HG02884 (cell line): ENCODE data around the gene FASTKD3.

Experiments used
- ATAC-seq: cut with Tn5 transposase; IDR thresholded peaks from one replicate; pipeline ENCODE4 v1.9.1; 2021; ENCODE audit warnings: mild to moderate bottlenecking, moderate library complexity; ENCODE audit not compliant: unreplicated experiment

Gene FASTKD3

GRCh38 chr5:7881091-7881490 is 12.3 kb upstream of the FASTKD3 start:
- ATAC-seq, result no peak

GRCh38 chr5:7878381-7878873 is 9.6 kb upstream of the FASTKD3 start:
- peak; percentile 98 for ATAC-seq

DNA sequence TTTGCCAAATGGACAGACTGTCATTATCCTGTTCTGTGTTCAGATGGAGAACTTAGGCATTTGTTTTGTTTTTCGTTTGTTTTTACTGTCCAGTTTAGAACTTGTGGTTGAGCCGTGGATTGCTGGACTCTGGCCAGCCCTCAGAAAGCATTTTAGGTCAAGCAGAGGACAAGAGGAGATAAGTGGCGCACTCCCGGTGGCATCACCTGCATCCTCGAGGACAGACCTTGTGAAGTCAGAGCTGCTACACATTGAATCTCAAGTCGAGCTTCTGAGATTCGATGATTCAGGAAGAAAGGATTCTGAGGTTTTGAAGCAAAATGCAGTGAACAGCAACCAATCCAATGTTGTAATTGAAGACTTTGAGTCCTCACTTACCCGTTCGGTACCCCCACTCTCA is 9.0 kb upstream of the FASTKD3 start:
- ATAC-seq, result no peak

DNA sequence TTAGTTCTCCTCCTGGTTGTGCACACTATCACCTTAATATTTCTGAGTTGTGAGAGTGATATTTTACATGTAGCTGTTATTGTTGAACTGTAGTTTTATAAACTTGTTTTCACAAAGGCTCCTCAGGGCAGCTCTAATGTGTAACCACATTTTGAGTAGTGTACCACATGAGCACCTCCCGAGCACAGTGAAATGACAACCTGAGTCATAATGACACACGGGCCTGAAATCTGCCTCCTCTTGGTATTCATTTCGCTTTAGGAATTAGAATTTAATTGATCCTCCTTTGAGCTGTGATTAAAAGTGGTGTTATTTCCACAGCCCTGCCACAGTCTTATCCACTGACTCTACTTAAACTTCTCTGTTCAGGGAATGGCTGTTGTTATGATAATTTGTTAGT is 8.0 kb upstream of the FASTKD3 start:
- peak; percentile 22 for ATAC-seq

DNA sequence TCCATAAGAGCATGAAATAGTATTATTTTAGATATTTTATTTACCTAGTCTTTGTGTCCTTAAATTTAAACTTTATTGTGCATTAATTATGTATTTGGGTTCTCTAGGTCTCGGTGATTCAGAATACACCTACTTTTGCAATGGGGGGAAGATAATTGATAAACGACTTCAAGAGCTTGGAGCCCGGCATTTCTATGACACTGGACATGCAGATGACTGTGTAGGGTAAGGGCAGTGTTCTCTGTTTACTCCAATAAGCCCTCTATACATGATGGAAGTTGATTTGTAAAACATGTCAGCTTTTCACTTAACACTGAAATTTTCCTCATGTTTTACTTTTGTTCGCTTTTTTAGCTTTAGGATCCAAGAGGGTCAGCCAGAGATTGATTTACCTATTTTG is 6.3 kb upstream of the FASTKD3 start:
- ATAC-seq, result no peak

DNA sequence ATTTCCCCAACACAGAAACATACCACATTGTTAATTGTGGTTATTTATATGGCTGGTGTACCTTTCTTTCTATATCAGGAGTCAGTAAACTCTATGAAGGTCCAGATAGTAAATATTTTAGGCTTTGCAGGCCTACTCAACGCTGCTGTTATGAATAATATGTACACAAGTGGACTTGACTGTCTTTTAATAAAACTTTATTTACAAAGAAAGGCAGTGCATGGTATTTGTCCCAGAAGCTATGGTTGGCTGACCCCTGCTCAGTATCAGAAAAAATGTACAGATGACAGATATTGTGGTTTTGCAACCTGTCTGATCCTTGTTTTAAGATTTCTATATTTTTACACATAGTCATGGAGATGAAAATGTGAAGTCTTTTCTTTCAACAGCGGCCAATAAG is 5.8 kb upstream of the FASTKD3 start:
- ATAC-seq, result no peak

DNA sequence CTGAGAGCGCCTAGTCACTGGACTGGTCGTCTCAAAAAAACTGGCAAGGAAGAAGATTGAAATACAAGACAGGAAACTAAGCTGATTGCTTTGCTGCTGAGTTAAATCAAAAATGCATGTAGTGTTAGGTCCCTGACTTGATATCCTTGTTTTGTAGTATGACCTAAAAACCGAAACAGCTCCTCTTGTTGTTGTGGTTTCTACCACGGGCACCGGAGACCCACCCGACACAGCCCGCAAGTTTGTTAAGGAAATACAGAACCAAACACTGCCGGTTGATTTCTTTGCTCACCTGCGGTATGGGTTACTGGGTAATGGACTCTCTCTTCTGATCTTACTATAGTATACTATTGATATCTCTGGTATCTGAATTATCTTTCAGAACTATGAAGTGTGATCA is 4.4 kb upstream of the FASTKD3 start:
- ATAC-seq, result no peak

DNA sequence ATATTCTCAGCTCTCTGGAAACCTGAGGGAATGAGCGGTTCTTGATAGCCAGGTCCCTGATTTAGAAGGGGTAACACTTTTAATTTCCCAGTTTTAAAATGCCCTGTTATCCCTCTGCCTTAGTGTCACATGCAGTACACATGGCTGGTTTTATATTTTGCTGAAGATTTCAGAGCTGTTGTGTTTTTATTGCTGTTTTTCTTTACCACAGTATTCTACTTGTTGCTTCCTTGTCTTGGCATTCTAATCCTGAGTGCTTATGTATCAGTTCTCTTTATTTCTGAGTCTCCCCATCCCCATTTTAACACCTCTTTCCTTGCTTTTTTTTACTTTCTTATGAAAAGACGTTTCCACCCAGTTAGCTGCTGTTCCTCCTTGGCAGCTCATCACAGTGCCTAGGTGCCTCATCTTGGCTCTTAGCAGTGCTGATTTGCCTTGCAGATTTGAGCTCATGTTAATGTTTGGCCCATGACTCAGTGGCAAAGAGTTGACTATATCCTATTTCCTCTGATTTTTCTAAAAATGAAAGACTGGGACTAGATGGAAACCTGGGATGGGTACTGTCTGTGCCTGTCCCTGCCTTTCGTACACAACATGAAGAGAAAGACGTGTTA is 3.8 kb upstream of the FASTKD3 start:
- ATAC-seq, result no peak

DNA sequence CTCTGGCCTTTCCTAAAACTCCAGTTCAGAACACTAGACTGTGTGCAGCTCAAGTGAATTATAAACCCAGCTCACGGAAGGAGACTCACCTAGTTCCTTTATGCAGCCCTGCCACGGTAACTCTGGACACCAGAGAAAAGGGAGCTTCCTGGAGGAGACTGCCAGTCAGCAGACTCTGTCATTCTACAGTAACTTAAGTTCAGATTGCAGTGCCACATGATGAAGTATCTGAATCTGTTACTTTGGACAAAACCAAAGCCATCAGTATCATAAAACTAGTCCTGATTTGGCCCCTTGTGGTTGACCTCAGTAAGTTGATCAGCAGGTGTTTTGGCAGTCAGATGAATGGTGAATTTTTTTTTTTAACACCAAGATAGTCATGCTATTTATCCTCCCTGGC is 2.8 kb upstream of the FASTKD3 start:
- ATAC-seq, result no peak

GRCh38 chr5:7869474-7870136 is 774 bp upstream of the FASTKD3 start:
- peak; percentile 19 for ATAC-seq

GRCh38 chr5:7868427-7868772 is 431 bp downstream of the FASTKD3 start:
- ATAC-seq, result peak; percentile 1

DNA sequence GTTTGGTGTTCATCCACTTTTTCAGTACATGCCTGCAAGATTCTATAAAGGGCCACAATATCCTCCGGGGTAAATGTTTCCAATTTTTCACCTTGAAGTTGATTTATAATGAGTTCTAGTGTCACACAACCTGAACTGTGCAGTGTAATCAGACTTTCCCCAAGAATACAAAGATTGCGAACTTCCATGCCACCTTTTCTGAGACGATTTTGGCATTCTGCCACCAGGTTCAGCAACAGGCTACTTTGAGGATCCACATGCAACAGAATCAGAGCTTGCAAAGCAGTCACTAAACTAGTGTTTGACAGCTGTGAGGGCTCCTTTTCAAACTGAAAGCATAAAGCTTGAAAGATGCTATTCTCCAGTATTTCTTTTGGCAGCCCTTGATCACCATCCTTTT is 1.6 kb downstream of the FASTKD3 start:
- no peak for ATAC-seq

GRCh38 chr5:7866196-7866595 is 2.6 kb downstream of the FASTKD3 start:
- ATAC-seq, result no peak

DNA sequence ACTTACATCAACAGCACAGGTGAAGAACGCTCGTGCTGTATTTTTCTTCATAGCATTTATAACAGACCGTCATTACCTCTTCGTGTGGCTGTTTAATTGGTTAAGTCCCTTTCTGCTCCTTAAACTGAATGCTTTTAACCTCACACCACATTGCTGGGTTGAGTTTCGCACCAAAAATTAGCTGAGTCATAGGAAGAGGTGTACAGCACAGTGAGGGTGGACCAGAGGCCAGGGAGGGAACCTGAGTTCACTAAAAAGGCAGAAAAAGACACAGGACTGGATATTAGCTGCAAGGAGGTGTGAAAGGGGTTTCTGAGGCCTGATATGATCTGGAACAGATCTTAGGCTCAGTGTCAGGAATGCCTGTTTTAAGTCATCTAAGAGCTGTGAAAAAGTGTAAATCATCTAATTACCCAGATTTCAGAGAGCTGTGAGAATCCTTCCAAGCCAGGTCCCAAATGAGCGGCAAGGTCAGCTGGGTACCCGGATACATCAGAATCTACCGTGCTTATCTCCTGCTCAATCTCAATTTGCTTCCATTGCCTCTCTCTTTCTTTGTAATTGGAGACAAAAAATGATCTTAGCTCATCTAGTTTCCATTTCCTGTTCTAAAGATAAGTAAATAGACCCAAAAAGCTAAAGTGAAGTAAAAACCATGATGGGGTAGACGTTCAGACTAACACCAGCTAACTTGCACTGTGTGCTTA is 10.8 kb downstream of the FASTKD3 start:
- ATAC-seq, result peak; percentile 61

DNA sequence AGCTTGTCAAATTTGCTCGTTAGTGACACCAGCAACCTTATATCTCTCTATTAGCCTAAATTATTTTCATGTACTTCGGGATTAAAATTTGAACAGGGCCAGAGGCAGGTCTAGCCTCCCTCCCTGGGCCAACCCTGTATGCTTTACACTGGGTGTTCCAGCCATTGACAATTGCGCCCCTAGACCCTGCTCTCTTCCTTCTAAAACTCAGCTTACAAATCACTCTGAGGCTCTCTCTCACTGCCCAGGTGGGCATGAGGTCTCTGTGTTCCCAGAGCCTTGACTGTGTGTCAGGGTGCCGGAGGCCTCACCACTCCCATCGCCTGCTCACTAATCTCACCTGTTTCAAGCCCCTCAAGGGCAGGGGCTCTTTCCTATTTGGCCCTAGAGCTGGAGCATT is 11.5 kb downstream of the FASTKD3 start:
- ATAC-seq, result no peak

GRCh38 chr5:7856855-7857254 is 12.0 kb downstream of the FASTKD3 start:
- ATAC-seq, result no peak

GRCh38 chr5:7855611-7856010 is 13.2 kb downstream of the FASTKD3 start:
- ATAC-seq, result no peak

DNA sequence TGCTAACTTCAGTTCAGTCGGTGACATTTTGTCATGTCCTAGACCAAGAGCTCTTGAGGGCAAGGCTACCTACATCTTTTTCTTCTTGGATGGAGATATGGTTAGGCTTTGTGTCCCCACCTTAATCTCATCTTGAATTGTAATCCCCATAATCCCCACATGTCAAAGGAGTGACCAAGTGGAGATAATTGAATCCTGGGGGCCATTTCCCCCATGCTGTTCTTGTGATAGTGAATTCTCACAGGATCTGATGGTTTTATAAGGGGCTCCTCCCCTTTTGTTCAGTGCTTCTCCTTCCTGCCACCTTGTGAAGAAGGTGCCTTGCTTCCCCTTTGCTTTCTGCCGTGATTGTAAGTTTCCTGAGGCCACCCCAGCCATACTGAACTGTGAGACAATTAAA is 15.8 kb downstream of the FASTKD3 start:
- no peak for ATAC-seq

- ATAC-seq, result no peak
These were observed 16.3 kb downstream of the FASTKD3 start for GRCh38 chr5:7852542-7852941.

GRCh38 chr5:7851617-7852289 is 17.1 kb downstream of the FASTKD3 start:
- no peak for ATAC-seq

GRCh38 chr5:7851240-7851592 is 17.6 kb downstream of the FASTKD3 start:
- ATAC-seq, result no peak
